ENCODE results near the gene TIMM23.
"Not testable (repeated sequence)": the region's sequence is repeated elsewhere in the genome, so short reads cannot be mapped to it uniquely, and the experiment has no call there.

The TIMM23 gene

DNA sequence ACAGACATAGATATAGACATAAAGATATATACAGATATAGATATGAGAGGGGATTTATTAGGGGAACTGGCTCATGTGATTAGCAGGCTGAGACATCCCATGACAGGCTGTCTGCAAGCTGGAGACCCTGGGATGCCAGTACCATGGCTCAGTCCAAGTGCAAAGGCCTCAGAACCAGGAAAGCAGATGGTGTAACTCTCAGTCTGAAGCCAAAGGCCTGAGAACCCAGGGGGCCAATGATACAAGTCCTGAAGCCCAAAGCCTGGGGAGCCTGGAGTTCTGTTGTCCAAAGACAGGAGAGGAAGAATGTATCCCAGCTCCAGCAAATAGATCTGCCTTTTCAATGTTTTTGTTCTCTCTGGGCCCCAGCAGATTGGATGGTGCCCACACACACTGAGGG is 52.7 kb downstream of the TIMM23 start:
- no peak for DNase-seq (ENCODE audit: low spot score)

DNA sequence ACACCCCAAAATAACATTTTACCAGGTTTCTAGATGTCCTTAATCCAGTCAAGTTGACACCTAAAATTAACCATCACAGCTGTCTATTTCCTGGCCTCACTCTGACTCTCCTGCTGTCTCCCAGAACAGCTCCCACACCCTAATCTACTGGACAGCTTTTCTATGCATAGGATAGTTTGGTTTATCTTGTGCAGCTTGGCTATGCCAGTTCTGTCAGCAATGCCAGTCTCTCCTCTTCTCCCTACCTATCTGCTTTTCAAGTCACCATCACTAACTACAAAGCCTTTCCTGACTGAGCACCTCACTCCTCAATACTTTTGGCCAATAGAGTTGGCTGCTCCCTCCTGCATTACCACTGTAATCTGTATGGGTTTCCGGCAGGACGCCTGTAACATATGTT is 53.1 kb downstream of the TIMM23 start:
- peak; percentile 47 for DNase-seq (ENCODE audit: low spot score)

DNA sequence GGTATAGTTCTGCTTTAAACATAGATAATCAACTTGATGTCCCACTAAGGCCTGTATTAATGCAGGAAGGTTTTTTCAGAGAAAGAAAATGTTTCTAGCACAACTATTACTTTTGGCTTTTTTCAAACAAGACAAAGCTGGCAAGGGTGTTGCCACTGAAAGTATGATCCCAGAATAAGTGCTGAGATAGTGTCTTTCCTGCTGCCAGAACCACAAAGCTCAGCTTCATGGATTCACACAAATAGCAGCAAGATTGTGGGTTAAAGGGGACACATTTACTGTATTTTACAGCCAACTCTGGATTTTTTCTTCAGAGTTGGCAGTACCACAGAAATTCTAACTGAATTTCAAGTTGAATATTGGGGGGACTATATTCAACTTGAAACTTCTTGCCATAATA is 53.8 kb downstream of the TIMM23 start:
- DNase-seq (ENCODE audit: low spot score) = peak; percentile 11

DNA sequence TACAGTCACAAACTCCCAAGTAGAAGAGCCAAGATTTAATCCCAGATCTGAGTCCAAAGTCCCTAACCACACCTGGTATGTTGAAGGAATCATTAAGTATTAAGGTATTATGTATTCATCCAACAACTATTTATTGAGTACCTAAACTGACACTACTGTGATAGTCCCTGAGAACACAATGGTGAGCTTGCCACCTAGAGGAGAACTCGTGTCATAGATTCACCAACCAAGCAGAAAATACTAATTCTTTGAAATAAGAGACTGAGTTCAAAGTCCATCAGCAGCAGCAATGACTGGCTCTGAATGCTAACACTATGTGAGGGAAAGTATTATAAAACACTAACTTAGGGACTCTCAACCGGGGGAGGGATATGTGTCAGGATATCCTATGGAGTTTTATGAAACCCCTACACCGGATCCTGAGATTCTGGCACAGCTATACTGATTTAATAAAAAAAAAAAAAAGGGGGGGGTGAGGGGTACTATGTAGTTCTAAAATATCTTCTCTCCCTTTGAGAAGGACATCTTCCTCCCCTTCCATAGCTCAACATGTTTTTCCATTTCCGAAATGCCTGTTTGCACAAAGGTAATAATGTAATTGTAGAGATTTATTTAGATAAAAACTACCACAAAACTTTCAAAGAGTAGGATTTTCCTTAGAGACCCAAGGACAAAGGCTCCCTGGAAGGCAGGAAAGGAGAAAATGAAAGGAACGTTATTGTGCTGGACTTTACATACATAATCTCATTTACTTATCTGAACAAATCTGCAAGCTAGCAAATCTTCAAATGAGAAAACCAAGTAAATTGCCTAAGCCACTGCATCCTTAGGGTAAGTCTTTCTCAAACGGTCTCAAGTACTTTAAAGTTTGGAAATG is 56.5 kb downstream of the TIMM23 start:
- peak; percentile 86 for DNase-seq (ENCODE audit: low spot score)

DNA sequence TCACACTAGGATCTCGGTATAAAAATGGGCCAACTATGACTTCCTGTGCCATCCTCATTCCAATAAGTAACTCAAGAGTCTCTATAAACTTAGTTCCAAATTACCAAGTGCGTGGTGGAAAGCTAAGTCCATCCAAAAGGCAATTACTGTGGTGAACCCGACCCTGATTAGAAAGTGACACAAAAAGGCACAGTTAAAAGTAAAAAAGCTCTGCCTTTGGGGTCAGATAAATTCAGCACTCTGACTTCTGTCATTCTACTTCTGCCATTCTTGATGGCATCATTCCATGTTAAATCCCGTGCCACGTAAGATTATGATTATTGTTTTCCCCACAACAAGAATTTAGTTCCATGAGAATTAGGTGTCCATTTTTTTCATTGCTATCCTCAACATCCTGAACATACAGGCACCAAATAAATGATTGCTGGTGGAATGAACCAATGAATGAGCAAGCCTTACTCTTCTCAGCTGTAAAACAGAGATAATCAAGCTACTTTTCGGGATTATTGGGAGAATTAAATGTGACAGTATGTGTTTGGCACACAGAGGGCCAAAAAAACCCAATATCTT is 57.3 kb downstream of the TIMM23 start:
- DNase-seq (ENCODE audit: low spot score) = peak; percentile 42

DNA sequence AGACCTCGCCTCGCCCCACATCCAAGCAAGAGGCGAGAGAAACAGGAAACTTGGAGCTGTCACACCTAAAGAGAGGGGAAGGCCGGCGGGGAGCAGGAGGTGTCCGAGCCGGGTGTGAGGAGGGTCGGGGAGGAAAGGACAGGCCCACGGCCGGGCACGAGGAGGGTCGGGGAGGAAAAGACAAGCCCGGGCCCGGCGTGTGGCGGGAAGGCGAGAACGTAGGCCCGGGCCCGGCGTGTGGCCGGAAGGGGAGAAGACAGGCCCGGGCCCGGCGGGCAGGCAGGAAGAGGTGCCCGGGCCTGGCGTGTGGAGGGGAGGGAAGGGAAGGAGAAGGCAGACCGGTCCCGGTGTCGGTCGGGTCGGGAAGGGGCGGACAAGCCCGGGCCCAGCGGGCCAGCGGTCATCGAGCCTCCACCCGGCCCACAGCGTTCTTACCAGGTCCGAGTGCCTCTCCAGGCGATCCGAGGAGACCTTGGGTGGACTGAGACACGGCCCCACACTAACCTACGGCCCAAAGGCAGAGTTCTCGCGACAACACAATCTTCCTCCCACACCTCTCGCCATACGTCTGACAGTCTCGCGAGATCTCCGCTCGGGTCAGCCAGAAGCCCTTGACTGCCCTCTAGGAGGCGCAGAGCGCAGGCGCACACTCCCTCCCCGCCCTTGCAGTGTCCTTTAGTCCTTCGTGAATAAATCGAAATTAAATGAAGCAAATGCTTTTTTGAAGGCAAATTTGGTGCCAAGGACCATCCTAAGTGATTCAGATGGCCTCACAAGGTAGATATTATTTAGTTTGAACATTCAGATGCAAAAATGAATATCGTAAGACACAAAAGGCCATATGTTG is 58.0 kb downstream of the TIMM23 start, which contains the start of gene NCOA4:
NCOA4 (minus strand) TSS at position 533 of the 847 bp plus-strand sequence. CDS start 13,943 bp downstream, outside the sequence.
- peak; percentile 98 for DNase-seq (ENCODE audit: low spot score)

DNA sequence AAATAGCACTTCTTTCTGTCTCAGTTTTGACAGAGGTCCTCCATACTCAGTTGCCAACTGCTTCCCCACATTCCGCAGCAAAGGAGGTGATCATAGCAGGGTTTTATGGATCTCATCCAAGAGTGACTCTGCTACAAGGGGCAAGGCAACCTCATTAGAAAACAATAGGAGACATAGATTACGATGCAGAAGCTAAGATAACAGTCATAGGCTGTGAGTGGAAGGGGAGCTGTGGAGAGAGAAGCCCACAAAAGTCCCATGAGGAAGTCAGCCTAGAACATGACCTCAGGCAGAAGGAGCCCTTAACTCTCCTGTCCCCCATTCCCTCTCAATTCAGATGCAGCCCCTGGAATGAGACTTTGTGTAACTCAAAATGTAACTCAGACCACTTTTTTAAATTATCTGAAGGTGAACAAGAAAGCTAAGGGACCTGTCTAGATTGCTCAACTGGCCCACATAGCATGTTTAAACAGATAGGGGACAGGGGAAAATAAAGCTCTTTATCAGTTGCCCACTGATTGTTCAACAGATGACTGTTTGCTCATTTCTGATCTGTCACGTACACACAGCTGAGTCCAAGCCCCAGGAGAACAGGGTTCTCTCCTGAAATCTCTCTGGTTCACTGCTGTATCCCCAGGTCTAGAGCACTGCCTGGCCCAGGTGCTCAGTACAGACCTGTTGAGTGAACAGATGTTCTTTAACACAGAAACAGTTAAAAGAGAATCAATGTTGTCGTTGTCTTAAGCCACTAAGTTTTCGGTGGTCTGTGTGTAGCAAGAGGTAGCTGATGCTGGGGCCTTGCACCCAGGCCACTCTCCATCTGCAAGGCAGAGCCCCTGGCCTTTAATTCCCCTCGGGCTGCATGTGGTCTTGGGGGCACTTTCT is 59.6 kb downstream of the TIMM23 start:
- peak; percentile 20 for DNase-seq (ENCODE audit: low spot score)

DNA sequence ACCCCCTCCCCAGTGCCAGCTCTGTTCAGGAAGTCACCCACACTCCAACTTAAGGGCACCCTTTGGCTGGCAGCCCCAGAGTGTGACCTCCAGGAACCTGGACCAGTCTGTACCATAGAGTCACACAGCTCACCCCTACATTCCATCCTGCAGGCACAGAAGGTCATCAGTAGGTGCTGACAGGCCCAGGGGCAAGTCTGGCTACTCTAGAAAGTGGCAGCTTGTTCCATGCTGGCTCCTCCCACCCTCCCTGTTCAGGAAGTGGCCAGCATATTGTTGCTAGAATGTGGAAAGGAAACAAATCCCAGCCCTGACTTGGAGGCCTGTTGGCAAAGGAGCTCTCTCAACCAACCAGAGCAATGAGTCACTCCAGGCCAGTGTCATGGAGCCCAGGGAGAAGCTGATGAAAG is 61.3 kb downstream of the TIMM23 start:
- no peak for DNase-seq (ENCODE audit: low spot score)

DNA sequence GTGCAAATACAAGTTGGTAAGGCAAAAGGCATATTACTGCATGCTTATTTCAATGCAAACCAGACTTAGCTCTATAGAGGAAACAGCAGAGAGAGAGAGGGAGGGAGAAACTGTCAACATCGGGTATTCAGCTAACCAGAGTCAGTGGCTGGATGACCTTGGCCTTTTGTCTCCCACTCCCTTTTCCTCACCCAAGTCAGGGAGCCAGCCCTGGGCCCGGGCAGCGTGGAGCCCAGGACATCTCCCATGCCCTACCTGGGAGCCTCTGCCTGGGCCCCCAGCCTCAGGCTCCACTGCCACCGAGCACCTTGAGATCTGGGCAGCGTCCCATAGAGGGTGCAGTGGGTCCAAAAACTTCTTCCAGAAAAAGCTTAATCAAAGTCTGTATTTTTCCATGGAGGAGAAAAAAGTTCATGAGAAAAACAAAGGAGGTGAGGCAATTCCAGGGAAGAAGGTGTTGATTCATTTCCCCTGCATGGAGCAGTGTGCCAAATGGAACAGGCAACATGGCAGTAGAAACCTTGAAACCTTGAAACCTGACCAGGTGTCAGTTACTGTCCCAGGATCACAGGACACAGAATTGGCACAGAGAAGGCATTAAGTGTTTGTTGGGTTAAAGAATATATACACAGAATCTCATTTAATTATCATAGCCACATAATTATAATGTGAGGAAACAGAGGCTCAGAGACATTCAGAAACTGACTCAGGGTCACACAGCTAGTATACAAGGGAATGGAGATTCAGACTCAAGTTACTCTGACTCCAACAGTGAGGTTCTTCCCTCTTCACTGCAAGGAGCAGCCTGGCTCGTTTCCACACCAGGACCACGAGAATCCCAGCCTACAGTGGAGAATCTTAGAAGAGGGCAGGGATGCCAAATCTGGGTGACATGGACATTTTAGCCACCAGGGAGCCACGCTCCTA is 63.9 kb downstream of the TIMM23 start:
- DNase-seq (ENCODE audit: low spot score) = no peak

DNA sequence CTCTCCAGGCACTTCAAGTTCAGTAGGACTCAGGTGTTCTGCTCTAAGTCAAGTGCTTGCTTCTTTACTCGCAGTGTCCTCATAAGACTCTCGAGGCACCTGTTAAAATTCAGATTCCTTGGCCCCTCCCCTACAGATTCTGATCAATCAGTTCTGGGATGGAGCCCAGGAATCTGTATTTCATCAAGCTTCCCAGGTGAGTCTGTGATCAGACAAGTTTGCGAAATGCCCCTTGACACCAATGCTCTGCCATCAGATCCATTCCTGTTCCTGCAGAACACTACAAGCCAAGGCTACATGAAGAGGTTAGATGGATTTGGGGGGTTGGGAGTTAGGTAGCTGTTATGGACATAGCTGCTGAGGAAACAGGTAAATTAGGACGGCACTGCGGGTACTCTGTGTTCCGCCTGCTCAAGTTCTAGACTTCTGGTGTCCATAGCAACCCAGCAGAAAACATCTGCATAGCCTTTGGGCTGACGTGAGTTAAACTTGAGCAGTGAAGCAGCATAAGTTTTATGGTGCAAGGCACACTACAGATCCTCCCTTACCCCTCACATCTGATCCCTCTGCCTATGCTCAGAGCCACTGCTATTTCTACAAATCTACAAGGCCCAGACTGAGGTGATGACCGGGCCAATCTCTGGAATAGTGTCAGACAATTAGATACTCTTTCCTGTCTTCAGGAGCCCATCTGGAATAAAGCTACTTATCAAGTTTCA is 65.0 kb downstream of the TIMM23 start:
- no peak for DNase-seq (ENCODE audit: low spot score)

DNA sequence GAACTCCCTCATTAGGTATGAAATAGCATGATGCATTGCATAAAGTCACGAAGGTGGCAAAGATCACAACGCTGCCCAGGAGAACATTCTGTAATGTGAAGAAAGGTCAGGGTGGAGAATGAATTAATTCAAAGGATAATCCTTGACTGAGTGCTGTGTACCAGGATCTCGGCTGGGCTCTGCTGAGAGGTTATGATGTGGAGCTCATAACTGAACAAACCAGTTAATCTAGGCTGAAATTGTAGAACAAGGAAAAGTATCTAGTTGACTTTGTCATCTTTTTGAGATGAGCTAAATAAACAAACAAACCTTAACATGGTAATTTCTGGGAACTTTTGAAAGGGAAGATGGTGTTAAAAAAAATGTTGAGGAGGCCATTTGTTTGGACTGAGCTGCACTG is 67.7 kb downstream of the TIMM23 start:
- DNase-seq (ENCODE audit: low spot score) = no peak

DNA sequence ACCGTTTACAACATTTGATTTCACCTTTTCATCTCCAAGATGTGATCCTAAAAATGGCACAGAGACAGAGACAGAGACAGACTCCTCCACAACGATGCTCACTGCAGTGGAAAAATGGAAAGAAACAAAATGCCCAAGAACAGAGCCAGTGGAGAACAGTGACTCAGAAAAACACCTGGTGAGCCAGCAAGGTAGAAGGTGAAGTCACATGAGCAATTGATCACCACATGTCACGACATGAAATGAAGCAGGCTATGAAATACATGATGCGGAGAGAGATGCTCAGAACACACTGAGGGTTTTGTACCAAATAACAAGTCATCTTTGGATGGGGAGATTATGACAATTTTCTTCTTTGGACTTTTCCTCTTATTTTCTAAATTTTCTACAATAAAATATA is 70.2 kb downstream of the TIMM23 start:
- no peak for DNase-seq (ENCODE audit: low spot score)

DNA sequence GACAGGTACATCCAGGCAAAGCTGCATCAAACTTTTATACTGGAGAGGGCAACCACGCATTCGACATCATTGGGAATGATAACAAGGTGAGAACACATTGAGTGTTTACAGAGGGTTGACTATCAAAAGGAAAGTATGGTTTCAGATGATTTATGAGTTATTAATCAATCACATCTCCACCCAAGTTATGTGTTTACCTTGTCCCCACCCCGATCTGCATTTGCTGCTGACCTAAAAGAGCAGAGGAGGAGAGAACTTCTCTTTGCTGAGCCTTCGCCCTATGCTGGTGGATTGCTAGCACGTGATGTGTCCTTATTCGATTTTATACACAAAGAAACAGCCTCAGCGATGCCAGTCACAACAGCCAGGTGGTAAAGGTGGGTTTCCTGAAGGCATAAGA is 74.0 kb downstream of the TIMM23 start, which contains the start of gene MSMB:
MSMB (minus strand) TSS at position 9 of the 400 bp plus-strand sequence. CDS start 32 bp downstream, outside the sequence.
- DNase-seq (ENCODE audit: low spot score) = no peak

DNA sequence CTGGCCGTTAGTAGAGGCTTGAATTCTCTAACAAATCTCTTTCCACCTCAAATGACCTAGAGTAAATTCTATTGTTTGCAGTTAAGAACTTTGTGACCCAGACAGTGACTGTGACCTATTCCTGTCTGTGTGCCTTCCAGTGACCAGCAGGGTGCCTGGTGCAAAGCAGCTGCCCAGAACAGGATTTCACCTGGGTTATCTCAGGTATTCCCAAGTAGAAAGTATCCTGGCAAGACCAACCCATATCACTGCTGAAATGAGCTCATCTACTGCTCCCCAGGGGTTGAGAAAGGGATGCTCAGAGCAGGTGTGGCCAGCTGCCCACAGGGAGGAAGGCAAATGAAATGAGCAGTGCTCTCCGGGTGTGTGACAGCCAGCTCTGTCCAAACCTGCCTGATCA is 75.9 kb downstream of the TIMM23 start:
- no peak for DNase-seq (ENCODE audit: low spot score)

DNA sequence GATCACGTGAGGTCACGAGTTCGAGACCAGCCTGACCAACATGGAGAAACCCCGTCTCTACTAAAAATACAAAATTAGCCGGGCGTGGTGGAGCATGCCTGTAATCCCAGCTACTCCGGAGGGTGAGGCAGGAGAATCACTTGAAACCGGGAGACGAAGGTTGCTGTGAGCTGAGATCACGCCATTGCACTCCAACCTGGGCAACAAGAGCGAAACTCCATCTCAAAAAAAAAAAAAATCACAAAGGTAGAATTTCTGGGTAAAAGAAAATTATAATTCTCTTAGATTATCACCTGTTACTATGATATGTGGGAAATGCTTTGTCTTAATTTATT is 77.2 kb downstream of the TIMM23 start:
- DNase-seq (ENCODE audit: low spot score) = not testable (repeated sequence)

DNA sequence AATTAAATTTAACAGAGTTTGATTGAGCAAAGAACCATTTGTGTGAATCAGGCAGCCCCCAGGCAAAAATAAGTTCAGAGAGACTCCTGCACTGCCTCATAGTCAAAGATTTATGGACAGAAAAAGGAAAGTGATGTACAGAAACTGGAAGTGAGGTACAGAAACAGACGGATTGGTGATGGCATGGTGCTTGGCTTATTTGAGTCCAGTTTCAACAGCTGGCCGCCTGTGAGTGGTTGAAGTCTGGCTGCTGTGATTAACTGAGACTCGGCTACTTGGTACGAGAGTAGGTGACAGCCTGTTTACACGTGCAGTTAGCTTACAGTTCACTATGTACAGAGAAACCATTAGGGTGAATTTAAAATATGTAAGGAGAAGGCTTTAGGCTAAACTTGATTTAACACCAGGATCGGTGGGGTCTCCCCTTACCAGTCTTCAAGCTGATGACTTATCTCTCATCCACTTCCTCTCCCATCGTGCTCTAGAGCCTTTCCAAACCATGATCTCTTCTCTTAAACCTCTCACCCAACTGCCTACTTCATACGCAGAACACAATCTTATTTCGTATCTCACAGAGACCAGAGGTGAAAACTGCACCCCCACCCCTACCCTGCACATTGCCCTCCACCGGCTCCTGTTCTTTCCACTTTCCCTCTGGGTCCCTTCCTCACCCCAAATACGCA is 78.8 kb downstream of the TIMM23 start:
- DNase-seq (ENCODE audit: low spot score) = peak; percentile 13

DNA sequence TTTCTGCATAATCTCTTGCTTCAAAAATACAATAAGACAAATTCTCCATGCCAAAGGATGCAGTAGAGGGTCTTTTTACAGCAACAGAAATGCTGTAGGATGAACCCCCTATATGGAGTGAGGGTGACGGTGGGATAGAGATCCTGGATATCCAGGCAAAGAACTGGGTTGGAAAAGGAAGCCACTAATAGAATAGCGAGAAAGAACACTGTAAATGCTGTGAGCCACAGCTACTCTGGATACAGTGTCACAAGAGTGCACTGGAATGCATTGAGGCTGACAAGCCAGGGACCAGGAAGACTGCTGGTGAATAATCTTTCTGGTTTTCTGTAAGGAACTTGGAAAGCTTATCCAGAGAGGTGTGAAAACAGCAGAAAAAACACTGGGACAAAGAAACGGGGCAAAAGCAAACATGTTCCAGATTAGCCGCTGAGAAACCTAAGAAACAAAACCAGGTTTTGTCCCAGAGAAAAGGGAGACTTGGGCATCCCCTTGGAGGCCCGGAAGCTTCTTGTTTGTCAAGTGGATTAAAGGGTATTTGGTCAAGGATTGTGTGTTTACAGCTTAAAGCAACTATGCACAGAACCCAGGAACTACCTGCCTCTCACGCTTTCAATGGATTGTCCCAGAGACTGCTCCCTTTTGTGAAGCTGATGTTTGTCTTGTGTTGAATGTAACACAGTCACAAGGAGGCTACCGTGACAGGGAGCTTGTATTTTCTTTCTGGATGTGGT is 79.9 kb downstream of the TIMM23 start:
- no peak for DNase-seq (ENCODE audit: low spot score)

DNA sequence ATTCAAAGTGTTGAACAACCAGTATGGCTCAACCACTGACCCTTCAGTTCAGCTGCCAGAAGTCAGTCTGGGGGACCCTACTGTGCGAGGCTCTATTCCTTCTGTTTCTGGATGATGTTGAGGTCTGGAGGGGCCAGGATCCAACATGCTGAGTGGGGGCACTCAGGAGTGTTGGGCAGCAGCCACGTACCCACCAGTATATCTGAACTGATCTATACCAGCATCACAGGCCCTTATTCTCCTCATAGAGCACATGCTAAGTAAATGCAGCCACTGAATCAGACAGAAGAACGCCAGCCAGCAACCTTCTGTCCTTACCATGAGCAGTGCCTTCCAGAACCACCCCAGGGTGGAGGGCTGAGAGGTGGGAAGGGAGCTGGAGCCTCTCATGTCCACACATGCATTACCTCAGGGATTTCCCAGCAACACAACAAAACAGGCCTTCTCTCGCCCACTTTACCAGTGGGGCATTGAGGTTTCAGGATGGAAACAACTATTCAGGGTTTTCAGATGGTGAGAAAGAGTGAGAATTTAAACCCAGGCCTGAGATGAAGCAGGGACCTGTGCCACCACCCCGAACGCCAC is 80.6 kb downstream of the TIMM23 start:
- DNase-seq (ENCODE audit: low spot score) = no peak
